Transverse colon (tissue), 3 donors: Measurements from ENCODE around the gene WDR64.

Experiments used
- EP300 ChIP-seq: sonication (generic); formaldehyde crosslinking; IDR thresholded peaks from one replicate; pipeline ENCODE4 v1.6.1; 2017; ENCODE audit warnings: antibody characterized with exemption, low read depth
- POLR2A ChIP-seq: fragments of 450-650 bp; IDR thresholded peaks from one replicate; pipeline ENCODE4 v1.6.1; 2016; ENCODE audit warnings: antibody characterized with exemption, mild to moderate bottlenecking, moderate library complexity
- TF ChIP-seq, protein P1 (sequence below), 5 experiments: fragments of 200-600 bp in 3 of 5; fragments of 450-650 bp in 2 of 5; sonication (generic) in 3 of 5; IDR thresholded peaks; 1 replicate in 2 of 5; 2 replicates in 3 of 5; pipeline ENCODE4 v1.5.1; 2016 to 2017; ENCODE audit warnings: antibody characterized with exemption in 5 of 5, inconsistent platforms in 3 of 5, mild to moderate bottlenecking in 2 of 5, moderate library complexity in 1 of 5

DNA sequence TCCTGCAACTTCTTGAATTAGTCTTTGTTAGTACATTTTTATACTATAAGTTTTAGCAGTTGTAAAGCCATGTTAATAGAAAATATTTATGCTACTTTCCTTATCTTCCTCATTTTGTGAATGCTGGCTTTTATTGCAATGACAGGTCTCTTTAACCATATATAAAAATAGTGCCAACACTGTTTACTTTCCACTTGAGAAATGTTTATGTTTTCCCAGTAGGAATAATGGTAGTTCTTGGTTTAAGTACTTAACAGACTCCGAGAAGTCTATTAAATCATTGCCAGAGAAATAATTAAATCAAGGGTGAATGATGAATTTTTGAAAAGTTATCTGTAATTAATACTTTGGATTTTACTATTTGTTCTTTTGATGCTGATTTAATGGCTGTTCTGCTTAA lies 21.6 kb upstream of the WDR64 start:
- TF ChIP-seq EP300 (no peak), POLR2A (no peak)
- TF ChIP-seq, protein P1, sequence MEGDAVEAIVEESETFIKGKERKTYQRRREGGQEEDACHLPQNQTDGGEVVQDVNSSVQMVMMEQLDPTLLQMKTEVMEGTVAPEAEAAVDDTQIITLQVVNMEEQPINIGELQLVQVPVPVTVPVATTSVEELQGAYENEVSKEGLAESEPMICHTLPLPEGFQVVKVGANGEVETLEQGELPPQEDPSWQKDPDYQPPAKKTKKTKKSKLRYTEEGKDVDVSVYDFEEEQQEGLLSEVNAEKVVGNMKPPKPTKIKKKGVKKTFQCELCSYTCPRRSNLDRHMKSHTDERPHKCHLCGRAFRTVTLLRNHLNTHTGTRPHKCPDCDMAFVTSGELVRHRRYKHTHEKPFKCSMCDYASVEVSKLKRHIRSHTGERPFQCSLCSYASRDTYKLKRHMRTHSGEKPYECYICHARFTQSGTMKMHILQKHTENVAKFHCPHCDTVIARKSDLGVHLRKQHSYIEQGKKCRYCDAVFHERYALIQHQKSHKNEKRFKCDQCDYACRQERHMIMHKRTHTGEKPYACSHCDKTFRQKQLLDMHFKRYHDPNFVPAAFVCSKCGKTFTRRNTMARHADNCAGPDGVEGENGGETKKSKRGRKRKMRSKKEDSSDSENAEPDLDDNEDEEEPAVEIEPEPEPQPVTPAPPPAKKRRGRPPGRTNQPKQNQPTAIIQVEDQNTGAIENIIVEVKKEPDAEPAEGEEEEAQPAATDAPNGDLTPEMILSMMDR (IDR thresholded peaks at IDR 0.05): no peak
